HL-60 (cell line): ENCODE data around the gene GABARAP.

ENCODE experiments used
- DNase-seq, 2 experiments: peaks; one replicate each; pipeline ENCODE4 v3.0.0-alpha.2; 2010 to 2020; ENCODE audit warnings: low read depth in 1 of 2, low spot score in 1 of 2
- H3K27ac ChIP-seq: fragments of 250-450 bp; sonication (Bioruptor Pico); replicated peaks from 2 replicates; pipeline ENCODE4 v1.5.1; 2020; ENCODE audit warnings: mild to moderate bottlenecking, moderate library complexity
- H3K27me3 ChIP-seq: fragments of 250-450 bp; sonication (Bioruptor Pico); 2 replicates; pipeline ENCODE4 v1.5.1; 2021; ENCODE audit warnings: mild to moderate bottlenecking, moderate library complexity; ENCODE audit not compliant: insufficient read depth, poor library complexity, severe bottlenecking
- H3K4me3 ChIP-seq: replicated peaks from 2 replicates; pipeline ENCODE4 v1.5.1; 2011; ENCODE audit warnings: mild to moderate bottlenecking, control low read depth, low read length; ENCODE audit not compliant: insufficient read depth
- CTCF ChIP-seq: IDR thresholded peaks from one replicate; pipeline ENCODE4 v1.5.1; 2011; ENCODE audit warnings: low read length, control low read depth, inconsistent platforms; ENCODE audit not compliant: insufficient read depth
- GABPA ChIP-seq: IDR thresholded peaks from 2 replicates; pipeline ENCODE4 v1.6.1; 2012; ENCODE audit warnings: low read depth
- POLR2AphosphoS5 ChIP-seq: IDR thresholded peaks from 2 replicates; pipeline ENCODE4 v1.6.1; 2012; ENCODE audit warnings: low read depth
- REST ChIP-seq: IDR thresholded peaks from 2 replicates; pipeline ENCODE4 v1.6.1; 2012; ENCODE audit warnings: low read depth; ENCODE audit not compliant: insufficient replicate concordance
- SPI1 ChIP-seq: IDR thresholded peaks from 2 replicates; pipeline ENCODE4 v1.6.1; 2012; ENCODE audit warnings: low read depth, mild to moderate bottlenecking, borderline replicate concordance

Gene GABARAP

GRCh38 chr17:7225711-7226331 lies 16.4 kb downstream of the GABARAP start:
- TF ChIP-seq POLR2AphosphoS5, result no peak
- no peak overlapping the region for H3K4me3 ChIP-seq
- DNase-seq, result no peak
- H3K27me3 ChIP-seq, result no peaks in the 10 kb centered on the region
- H3K27ac ChIP-seq, result no peak overlapping the region

- no peak overlapping the region for H3K4me3 ChIP-seq
- TF ChIP-seq CTCF (no peak), GABPA (no peak), SPI1 (no peak), POLR2AphosphoS5 (no peak), REST (no peak)
- DNase-seq, result no peak
- H3K27ac ChIP-seq, result no peak overlapping the region
- no peaks in the 10 kb centered on the region for H3K27me3 ChIP-seq
These were observed 17.6 kb downstream of the GABARAP start for GRCh38 chr17:7224661-7225111.

- TF ChIP-seq CTCF (no peak), GABPA (no peak), SPI1 (no peak), REST (no peak), POLR2AphosphoS5 (no peak)
- Histone ChIP-seq H3K27ac (no peak overlapping the region), H3K27me3 (no peaks in the 10 kb centered on the region), H3K4me3 (no peak overlapping the region)
- DNase-seq, result no peak
These were observed 18.1 kb downstream of the GABARAP start for GRCh38 chr17:7224110-7224509.

GRCh38 chr17:7223375-7223774 lies 18.9 kb downstream of the GABARAP start:
- Histone ChIP-seq H3K27ac (no peak overlapping the region), H3K27me3 (no peaks in the 10 kb centered on the region), H3K4me3 (no peak overlapping the region)
- DNase-seq, result no peak
- TF ChIP-seq CTCF (no peak), GABPA (no peak), REST (no peak), SPI1 (no peak), POLR2AphosphoS5 (no peak)
